Thoracic aorta (tissue), 2 donors: Measurements from ENCODE around the gene NSUN6. TPM values are rescaled to one million over a fixed set of nuclear protein-coding genes. Genes with fewer than 3 reads are reported as not detected.

Experiments used
- ATAC-seq: fragments of 150-250 bp; one replicate; pipeline ENCODE4 v1.8.0; 2017; ENCODE audit warnings: low read depth; ENCODE audit not compliant: insufficient number of reproducible peaks, low FRiP score
- DNase-seq: peaks from one replicate; pipeline ENCODE4 v3.0.0-alpha.2; 2020; ENCODE audit warnings: low spot score
- H3K27ac ChIP-seq, 2 donors: fragments of 200-600 bp; sonication (generic); 1 replicate in 1 of 2; 2 replicates in 1 of 2; pipeline ENCODE4 v1.5.1; 2016; ENCODE audit warnings: mild to moderate bottlenecking in 2 of 2, moderate library complexity in 2 of 2
- H3K27me3 ChIP-seq: fragments of 200-600 bp; sonication (generic); replicated peaks from 2 replicates; pipeline ENCODE4 v1.6.0; 2016; ENCODE audit warnings: mild to moderate bottlenecking; ENCODE audit not compliant: insufficient read depth
- H3K36me3 ChIP-seq: fragments of 200-600 bp; sonication (generic); one replicate; pipeline ENCODE4 v1.5.1; 2016
- H3K4me1 ChIP-seq, 2 donors: fragments of 200-600 bp; sonication (generic); 1 replicate in 1 of 2; 2 replicates in 1 of 2; pipeline versions ENCODE4 v1.5.1 to v1.6.0; 2016; ENCODE audit warnings: low read depth in 2 of 2, mild to moderate bottlenecking in 1 of 2; ENCODE audit not compliant: control insufficient read depth in 1 of 2
- H3K4me3 ChIP-seq: fragments of 200-600 bp; sonication (generic); 2 replicates; pipeline ENCODE4 v1.5.1; 2016; ENCODE audit warnings: mild to moderate bottlenecking
- H3K9me3 ChIP-seq: fragments of 200-600 bp; sonication (generic); 2 replicates; pipeline ENCODE4 v1.5.1; 2016
- CTCF ChIP-seq: fragments of 200-600 bp; sonication (generic); IDR thresholded peaks from one replicate; pipeline ENCODE4 v1.5.1; 2019; ENCODE audit warnings: antibody characterized with exemption
- total RNA-seq, 2 donors: library from RNA; depleted of rRNA; stranded (reverse); fragments of >200 nt; gene quantifications; one replicate each; pipeline versions ENCODE4 v1.1.0 to v1.2.3, GENCODE V29; 2016

NSUN6 gene
- total RNA-seq, 2 donors from 2014 or later: 12.7 to 19.8 TPM

GRCh38 chr10:18582803-18583202 lies 68.6 kb downstream of the NSUN6 start:
- Histone ChIP-seq H3K27ac (no peak overlapping the region), H3K27me3 (no peaks in the 10 kb centered on the region), H3K36me3 (no peaks in the 10 kb centered on the region), H3K4me1 (peaks cover 0 to 11% of the 10 kb centered on the region in 2 donors), H3K9me3 (no peaks in the 10 kb centered on the region), H3K4me3 (no peak overlapping the region)
- no peak for ATAC-seq
- no peak for TF ChIP-seq CTCF
- no peak for DNase-seq

GRCh38 chr10:18577823-18578685 lies 73.3 kb downstream of the NSUN6 start:
- H3K36me3 ChIP-seq: no peaks in the 10 kb centered on the region
- peaks cover 0 to 7% of the 10 kb centered on the region in 2 donors for H3K4me1 ChIP-seq
- ATAC-seq: no peak

GRCh38 chr10:18576586-18576985 lies 74.8 kb downstream of the NSUN6 start:
- no peaks in the 10 kb centered on the region for H3K27me3 ChIP-seq
- H3K4me1 ChIP-seq: no peaks in the 10 kb centered on the region
- no peaks in the 10 kb centered on the region for H3K36me3 ChIP-seq
- no peak overlapping the region for H3K4me3 ChIP-seq
- TF ChIP-seq CTCF: no peak
- no peaks in the 10 kb centered on the region for H3K9me3 ChIP-seq
- DNase-seq: no peak
- H3K27ac ChIP-seq: no peak overlapping the region
- no peak for ATAC-seq

More at GRCh38 chr10:18577823-18578685, 73.3 kb downstream of the NSUN6 start:
- Histone ChIP-seq H3K4me3 (no peak overlapping the region), H3K27me3 (no peaks in the 10 kb centered on the region), H3K27ac (no peak overlapping the region), H3K9me3 (no peaks in the 10 kb centered on the region)
- no peak for TF ChIP-seq CTCF
- no peak for DNase-seq

- DNase-seq (no peak), ATAC-seq (no peak)
- Histone ChIP-seq H3K36me3 (no peaks in the 10 kb centered on the region), H3K4me1 (no peaks in the 10 kb centered on the region), H3K27ac (no peak overlapping the region), H3K4me3 (no peak overlapping the region), H3K27me3 (no peaks in the 10 kb centered on the region), H3K9me3 (no peaks in the 10 kb centered on the region)
- no peak for TF ChIP-seq CTCF
Observed at GRCh38 chr10:18572959-18573561, 78.3 kb downstream of the NSUN6 start.

- no peak overlapping the region for H3K27ac ChIP-seq
Observed at GRCh38 chr10:18571780-18572179, 79.6 kb downstream of the NSUN6 start.

More at GRCh38 chr10:18571780-18572179, 79.6 kb downstream of the NSUN6 start:
- H3K9me3 ChIP-seq: no peaks in the 10 kb centered on the region
- H3K27me3 ChIP-seq: no peaks in the 10 kb centered on the region
- ATAC-seq (no peak), DNase-seq (no peak)
- H3K4me1 ChIP-seq: no peaks in the 10 kb centered on the region
- H3K36me3 ChIP-seq: no peaks in the 10 kb centered on the region
- no peak for TF ChIP-seq CTCF
- H3K4me3 ChIP-seq: no peak overlapping the region
